HUES6 (cell line): ENCODE results near the gene ZYG11B.
"Not testable (repeated sequence)": the region's sequence is repeated elsewhere in the genome, so short reads cannot be mapped to it uniquely, and the experiment has no call there.

Source experiments
- H3K27ac ChIP-seq: 2 replicates; pipeline ENCODE4 v1.7.0; 2013; ENCODE audit warnings: low read depth, mild to moderate bottlenecking, low read length, inconsistent platforms
- H3K27me3 ChIP-seq: 2 replicates; pipeline ENCODE4 v1.6.1; 2013; ENCODE audit warnings: low read length; ENCODE audit not compliant: control insufficient read depth, insufficient read depth
- H3K36me3 ChIP-seq: 2 replicates; pipeline ENCODE4 v1.6.1; 2013; ENCODE audit warnings: low read length; ENCODE audit not compliant: control insufficient read depth, insufficient read depth
- H3K4me1 ChIP-seq: 2 replicates; pipeline ENCODE4 v1.6.1; 2013; ENCODE audit warnings: low read length; ENCODE audit not compliant: control insufficient read depth, insufficient read depth
- H3K4me3 ChIP-seq: 2 replicates; pipeline ENCODE4 v1.5.1; 2013; ENCODE audit warnings: low read depth, low read length
- H3K9ac ChIP-seq: one replicate; pipeline ENCODE4 v1.6.1; 2013; ENCODE audit warnings: mild to moderate bottlenecking, low read length
- H3K9me3 ChIP-seq: 2 replicates; pipeline ENCODE4 v1.6.1; 2013; ENCODE audit warnings: low read depth, low read length; ENCODE audit not compliant: control insufficient read depth, insufficient read depth

The ZYG11B gene

DNA sequence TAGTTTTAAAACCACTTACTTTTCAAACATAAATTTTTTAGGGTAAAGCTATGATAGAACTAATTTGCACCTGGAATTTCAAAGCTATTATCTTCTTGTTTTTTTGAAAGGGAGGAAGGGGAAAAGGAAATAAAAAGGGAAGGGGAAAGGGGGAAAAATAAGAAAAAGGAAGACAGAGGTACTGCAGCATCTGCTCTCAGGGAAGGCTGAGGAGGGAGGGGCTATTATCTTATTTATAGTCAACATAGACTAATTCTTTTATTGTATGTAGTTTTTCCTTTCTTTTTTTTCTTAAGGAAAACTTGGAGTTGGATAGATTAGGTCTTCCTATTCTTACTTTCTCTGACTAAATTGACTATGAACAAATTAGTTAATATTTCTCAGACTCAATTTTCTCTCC, 74.8 kb downstream of the ZYG11B start:
- H3K9ac ChIP-seq, result no peak overlapping the region
- no peak overlapping the region for H3K4me3 ChIP-seq
- H3K27me3 ChIP-seq, result no peaks in the 10 kb centered on the region
- peaks cover 19% of the 10 kb centered on the region for H3K36me3 ChIP-seq
- no peaks in the 10 kb centered on the region for H3K9me3 ChIP-seq
- H3K4me1 ChIP-seq, result no peaks in the 10 kb centered on the region
- H3K27ac ChIP-seq, result no peak overlapping the region

DNA sequence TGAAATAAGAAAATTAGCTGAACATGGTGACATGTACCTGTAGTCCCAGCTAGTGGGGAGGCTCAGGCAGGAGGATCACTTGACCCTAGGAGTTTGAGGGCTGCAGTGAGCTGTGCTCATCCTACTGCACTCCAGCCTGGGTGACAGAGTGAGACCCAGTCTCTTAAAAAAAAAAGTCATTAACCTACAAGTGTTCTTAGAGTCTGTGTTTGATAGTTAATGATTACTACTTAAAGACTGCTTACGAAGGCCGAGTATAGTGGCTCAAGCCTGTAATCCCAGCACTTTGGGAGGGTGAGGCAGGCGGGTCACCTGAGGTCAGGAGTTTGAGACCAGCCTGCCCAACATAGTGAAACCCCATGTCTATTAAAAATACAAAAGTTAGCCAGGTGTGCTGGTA, 77.8 kb downstream of the ZYG11B start:
- H3K9me3 ChIP-seq, H3K27me3 ChIP-seq, H3K4me1 ChIP-seq, H3K9ac ChIP-seq, H3K4me3 ChIP-seq, H3K27ac ChIP-seq: not testable (repeated sequence)
- H3K36me3 ChIP-seq, result peaks cover 10% of the 10 kb centered on the region; the same call in 1 of the 2 replicates

DNA sequence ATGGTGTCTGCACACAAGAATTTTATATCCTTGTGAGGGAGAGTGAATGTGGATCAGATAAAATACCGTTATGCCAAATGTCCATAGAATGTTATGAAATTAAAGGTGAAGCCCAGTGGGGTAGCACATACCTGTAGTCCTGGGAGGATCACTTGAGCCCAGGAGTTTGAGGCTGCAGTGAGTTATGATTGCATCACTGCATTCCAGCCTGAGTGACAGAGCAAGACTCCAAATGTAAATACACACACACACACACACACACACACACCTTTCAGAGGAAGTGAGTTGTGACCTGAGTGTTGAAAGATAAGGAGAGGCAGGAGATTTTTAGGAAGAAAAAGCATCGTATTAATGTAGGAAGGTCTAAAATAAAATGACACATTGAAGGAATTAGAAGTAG, 88.2 kb downstream of the ZYG11B start:
- no peak overlapping the region for H3K27ac ChIP-seq
- H3K36me3 ChIP-seq, result peaks cover 41% of the 10 kb centered on the region
- H3K27me3 ChIP-seq, result no peaks in the 10 kb centered on the region
- H3K9ac ChIP-seq, result no peak overlapping the region
- no peak overlapping the region for H3K4me3 ChIP-seq
- no peaks in the 10 kb centered on the region for H3K9me3 ChIP-seq
- no peaks in the 10 kb centered on the region for H3K4me1 ChIP-seq

- not testable (repeated sequence) for H3K27ac ChIP-seq, H3K4me1 ChIP-seq, H3K9me3 ChIP-seq, H3K27me3 ChIP-seq, H3K9ac ChIP-seq, H3K4me3 ChIP-seq
- peaks cover 21% of the 10 kb centered on the region for H3K36me3 ChIP-seq
Measured at GRCh38 chr1:52820830-52821229, 94.6 kb downstream of the ZYG11B start.

- Histone ChIP-seq H3K27me3 (no peaks in the 10 kb centered on the region), H3K9me3 (no peaks in the 10 kb centered on the region), H3K9ac (no peak overlapping the region), H3K27ac (no peak overlapping the region), H3K4me3 (no peak overlapping the region), H3K4me1 (no peaks in the 10 kb centered on the region), H3K36me3 (peaks cover 7% of the 10 kb centered on the region)
Measured at GRCh38 chr1:52825868-52826267, 99.6 kb downstream of the ZYG11B start.

GRCh38 chr1:52834798-52835197, 108.5 kb downstream of the ZYG11B start:
- Histone ChIP-seq H3K36me3 (no peaks in the 10 kb centered on the region), H3K27me3 (no peaks in the 10 kb centered on the region), H3K9ac (peak overlapping the region; percentile 17), H3K27ac (peak overlapping the region; percentile 59; the same call in 1 of the 2 replicates), H3K4me3 (no peak overlapping the region), H3K9me3 (no peaks in the 10 kb centered on the region), H3K4me1 (peaks cover 29% of the 10 kb centered on the region)

- no peaks in the 10 kb centered on the region for H3K36me3 ChIP-seq
- no peaks in the 10 kb centered on the region for H3K27me3 ChIP-seq
- no peaks in the 10 kb centered on the region for H3K9me3 ChIP-seq
- H3K27ac ChIP-seq, result peak overlapping the region; percentile 65
- peak overlapping the region; percentile 11; the same call in 1 of the 2 replicates for H3K4me3 ChIP-seq
- H3K4me1 ChIP-seq, result peaks cover 29% of the 10 kb centered on the region
- peak overlapping the region; percentile 51 for H3K9ac ChIP-seq
Measured at GRCh38 chr1:52836035-52836434, 109.8 kb downstream of the ZYG11B start.

- H3K27me3 ChIP-seq, result peaks cover 18% of the 10 kb centered on the region
- H3K36me3 ChIP-seq, result not testable (repeated sequence)
Measured at GRCh38 chr1:52839175-52839574, 112.9 kb downstream of the ZYG11B start.

DNA sequence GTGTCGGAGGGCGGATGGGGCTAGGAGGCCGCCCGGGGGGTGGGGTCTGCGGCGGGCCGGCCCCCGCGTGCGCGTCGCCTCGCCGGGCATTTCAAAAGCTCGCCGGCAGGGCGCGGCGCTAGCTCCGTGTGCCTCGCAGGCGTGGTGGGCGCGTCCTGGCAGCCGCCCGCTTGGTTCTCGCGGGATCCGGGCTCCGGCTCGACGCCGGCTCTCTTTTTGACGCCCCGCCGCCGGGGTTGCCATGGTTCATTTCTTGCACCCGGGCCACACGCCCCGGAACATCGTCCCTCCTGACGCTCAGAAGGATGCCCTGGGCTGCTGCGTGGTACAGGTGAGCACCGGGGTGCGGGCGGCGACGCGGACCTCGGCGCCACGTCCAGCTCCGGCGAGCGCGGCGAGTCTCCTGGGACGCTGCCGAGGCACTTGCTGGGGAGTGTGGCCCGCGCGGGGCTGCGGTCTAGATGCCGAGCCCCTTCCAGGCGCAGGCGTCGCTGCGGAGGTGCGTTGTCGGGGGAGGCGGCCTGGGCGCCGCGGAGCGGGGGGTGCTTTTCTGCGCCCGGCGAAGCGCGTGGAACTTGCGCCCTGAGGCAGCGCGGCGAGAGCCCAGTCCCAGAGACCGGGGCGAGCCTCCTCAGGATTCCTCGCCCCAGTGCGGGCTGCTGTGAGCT, 116.5 kb downstream of the ZYG11B start, which contains the start of gene ZYG11A:
ZYG11A (plus strand) TSS at position 118 of the 668 bp plus-strand sequence; CDS start at position 242, 124 bp downstream.
- Histone ChIP-seq H3K9ac (peak within 1 kb of the TSS; percentile 98), H3K4me1 (peaks cover 4% of the 10 kb centered on the region; the same call in 1 of the 2 replicates), H3K36me3 (no peaks in the 10 kb centered on the region), H3K27ac (peak within 1 kb of the TSS; percentile 72; the same call in 1 of the 2 replicates), H3K27me3 (peaks cover 18% of the 10 kb centered on the region), H3K9me3 (no peaks in the 10 kb centered on the region), H3K4me3 (peak within 1 kb of the TSS; percentile 78)

More at GRCh38 chr1:52839175-52839574, 112.9 kb downstream of the ZYG11B start:
- not testable (repeated sequence) for H3K9ac ChIP-seq, H3K4me3 ChIP-seq, H3K9me3 ChIP-seq, H3K27ac ChIP-seq
- peaks cover 20% of the 10 kb centered on the region for H3K4me1 ChIP-seq

DNA sequence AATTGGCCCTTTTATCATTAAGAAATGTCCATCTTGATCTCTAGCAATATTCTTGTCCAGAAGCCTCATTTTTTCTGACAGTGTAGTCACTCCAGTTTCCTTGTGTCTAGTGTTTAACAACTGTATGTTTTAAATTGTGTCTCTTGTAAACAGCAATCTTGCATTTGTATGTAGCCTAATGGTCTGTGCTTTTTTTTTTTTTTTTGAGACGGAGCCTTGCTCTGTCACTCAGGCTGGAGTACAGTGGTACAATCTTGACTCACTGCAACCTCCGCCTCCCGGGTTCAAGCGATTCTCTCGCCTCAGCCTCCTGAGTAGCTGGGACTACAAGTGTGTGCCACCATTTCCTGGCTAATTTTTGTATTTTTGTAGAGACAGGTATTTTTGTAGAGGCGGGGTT, 118.9 kb downstream of the ZYG11B start:
- H3K27ac ChIP-seq, H3K36me3 ChIP-seq, H3K9me3 ChIP-seq, H3K4me1 ChIP-seq: not testable (repeated sequence)
- peak overlapping the region; percentile 24 for H3K9ac ChIP-seq
- H3K27me3 ChIP-seq, result peaks cover 18% of the 10 kb centered on the region
- H3K4me3 ChIP-seq, result peak overlapping the region; percentile 38; the same call in 1 of the 2 replicates

- Histone ChIP-seq H3K27ac (no peak overlapping the region), H3K36me3 (no peaks in the 10 kb centered on the region), H3K9ac (no peak overlapping the region), H3K4me1 (peaks cover 4% of the 10 kb centered on the region; the same call in 1 of the 2 replicates), H3K27me3 (peaks cover under 1% of the 10 kb centered on the region), H3K4me3 (no peak overlapping the region), H3K9me3 (no peaks in the 10 kb centered on the region)
Measured at GRCh38 chr1:52848423-52848822, 122.2 kb downstream of the ZYG11B start.
